ENCODE measurements around the gene SPA17.

Gene SPA17

GRCh38 chr11:124718801-124719200 lies 45.1 kb downstream of the SPA17 start:
- H3K4me2 ChIP-seq (ENCODE audit: low read length, poor library complexity, severe bottlenecking), result no peak overlapping the region
- H4K91ac ChIP-seq (ENCODE audit: low read length), result no peak overlapping the region
- DNase-seq, result no peak
- no peak overlapping the region for H2BK15ac ChIP-seq (ENCODE audit: low read depth, poor library complexity, severe bottlenecking)
- H3K23ac ChIP-seq (ENCODE audit: low read length in 2 of 2), result no peak overlapping the region
- no peak overlapping the region for H2AFZ ChIP-seq (ENCODE audit: low read depth, low read length)
- no peak overlapping the region for H2AK5ac ChIP-seq (ENCODE audit: low read length, severe bottlenecking)
- H2BK12ac ChIP-seq (ENCODE audit: low read length in 2 of 2), result no peak overlapping the region
- no peaks in the 10 kb centered on the region for H3K36me3 ChIP-seq (ENCODE audit: control insufficient read depth in 1 of 2, insufficient read depth in 2 of 2, low read depth in 1 of 2, low read length in 2 of 2)
- no peak overlapping the region for H3K14ac ChIP-seq (ENCODE audit: low read length in 2 of 2)
- 45% methylated on average over 14 of the region's 14 CpGs for WGBS
- H3K4ac ChIP-seq (ENCODE audit: low read depth in 1 of 2, low read length in 2 of 2), result no peak overlapping the region
- no peak overlapping the region for H2BK120ac ChIP-seq (ENCODE audit: low read depth, low read length)
- H3K18ac ChIP-seq (ENCODE audit: low read depth in 1 of 2, low read length in 2 of 2), result no peak overlapping the region
- H2BK5ac ChIP-seq (ENCODE audit: low read depth, low read length, poor library complexity, severe bottlenecking), result no peak overlapping the region
- H3K27me3 ChIP-seq (ENCODE audit: control insufficient read depth in 1 of 2, insufficient read depth in 1 of 2, low read length in 2 of 2), result peaks cover 75 to 99% of the 10 kb centered on the region in 2 experiments
- H3K9me3 ChIP-seq (ENCODE audit: control insufficient read depth, low read length), result no peaks in the 10 kb centered on the region
- no peak overlapping the region for H3K27ac ChIP-seq (ENCODE audit: low read length, poor library complexity, severe bottlenecking)
- no peak overlapping the region for H3K9ac ChIP-seq (ENCODE audit: low read length)
- H4K8ac ChIP-seq (ENCODE audit: low read length), result no peak overlapping the region
- H3K4me1 ChIP-seq (ENCODE audit: control insufficient read depth, insufficient read depth, low read depth, low read length), result peaks cover 10% of the 10 kb centered on the region
- H3K79me1 ChIP-seq (replicated peaks; ENCODE audit: low read length, poor library complexity, severe bottlenecking), result no peaks in the 10 kb centered on the region
- peak overlapping the region in 1 of 2 experiments; percentile 78 for H3K4me3 ChIP-seq (ENCODE audit: insufficient read depth in 1 of 2, low read depth in 1 of 2, low read length in 2 of 2)

GRCh38 chr11:124719534-124719933 lies 45.8 kb downstream of the SPA17 start:
- no peak overlapping the region for H3K4me3 ChIP-seq (ENCODE audit: insufficient read depth in 1 of 2, low read depth in 1 of 2, low read length in 2 of 2)
- WGBS, result 13% methylated on average over 2 of the region's 2 CpGs
- no peak overlapping the region for H2AK5ac ChIP-seq (ENCODE audit: low read length, severe bottlenecking)
- H3K4me2 ChIP-seq (ENCODE audit: low read length, poor library complexity, severe bottlenecking), result no peak overlapping the region
- peaks cover 10% of the 10 kb centered on the region for H3K4me1 ChIP-seq (ENCODE audit: control insufficient read depth, insufficient read depth, low read depth, low read length)
- no peak overlapping the region for H2BK120ac ChIP-seq (ENCODE audit: low read depth, low read length)
- peaks cover 82 to 99% of the 10 kb centered on the region in 2 experiments for H3K27me3 ChIP-seq (ENCODE audit: control insufficient read depth in 1 of 2, insufficient read depth in 1 of 2, low read length in 2 of 2)
- H3K27ac ChIP-seq (ENCODE audit: low read length, poor library complexity, severe bottlenecking), result no peak overlapping the region
- no peak overlapping the region for H3K23ac ChIP-seq (ENCODE audit: low read length in 2 of 2)
- no peak overlapping the region for H3K14ac ChIP-seq (ENCODE audit: low read length in 2 of 2)
- H2BK15ac ChIP-seq (ENCODE audit: low read depth, poor library complexity, severe bottlenecking), result no peak overlapping the region
- H4K8ac ChIP-seq (ENCODE audit: low read length), result no peak overlapping the region
- no peak overlapping the region for H2AFZ ChIP-seq (ENCODE audit: low read depth, low read length)
- no peaks in the 10 kb centered on the region for H3K36me3 ChIP-seq (ENCODE audit: control insufficient read depth in 1 of 2, insufficient read depth in 2 of 2, low read depth in 1 of 2, low read length in 2 of 2)
- H4K91ac ChIP-seq (ENCODE audit: low read length), result no peak overlapping the region
- no peak overlapping the region for H3K9ac ChIP-seq (ENCODE audit: low read length)
- no peaks in the 10 kb centered on the region for H3K9me3 ChIP-seq (ENCODE audit: control insufficient read depth, low read length)
- DNase-seq, result no peak
- H3K79me1 ChIP-seq (replicated peaks; ENCODE audit: low read length, poor library complexity, severe bottlenecking), result no peaks in the 10 kb centered on the region
- H3K4ac ChIP-seq (ENCODE audit: low read depth in 1 of 2, low read length in 2 of 2), result no peak overlapping the region
- H2BK12ac ChIP-seq (ENCODE audit: low read length in 2 of 2), result no peak overlapping the region
- H2BK5ac ChIP-seq (ENCODE audit: low read depth, low read length, poor library complexity, severe bottlenecking), result no peak overlapping the region
- H3K18ac ChIP-seq (ENCODE audit: low read depth in 1 of 2, low read length in 2 of 2), result no peak overlapping the region

GRCh38 chr11:124722176-124722575 lies 48.5 kb downstream of the SPA17 start:
- Histone ChIP-seq H3K23ac (ENCODE audit: low read length in 2 of 2) (no peak overlapping the region), H3K14ac (ENCODE audit: low read length in 2 of 2) (no peak overlapping the region), H3K79me1 (replicated peaks; ENCODE audit: low read length, poor library complexity, severe bottlenecking) (no peaks in the 10 kb centered on the region), H2BK5ac (ENCODE audit: low read depth, low read length, poor library complexity, severe bottlenecking) (no peak overlapping the region), H2AFZ (ENCODE audit: low read depth, low read length) (no peak overlapping the region), H3K9me3 (ENCODE audit: control insufficient read depth, low read length) (no peaks in the 10 kb centered on the region), H3K4me3 (ENCODE audit: insufficient read depth in 1 of 2, low read depth in 1 of 2, low read length in 2 of 2) (no peak overlapping the region), H3K9ac (ENCODE audit: low read length) (no peak overlapping the region), H2BK120ac (ENCODE audit: low read depth, low read length) (no peak overlapping the region), H3K4ac (ENCODE audit: low read depth in 1 of 2, low read length in 2 of 2) (no peak overlapping the region), H3K27me3 (ENCODE audit: control insufficient read depth in 1 of 2, insufficient read depth in 1 of 2, low read length in 2 of 2) (peaks cover 79 to 92% of the 10 kb centered on the region in 2 experiments), H3K4me2 (ENCODE audit: low read length, poor library complexity, severe bottlenecking) (no peak overlapping the region), H3K18ac (ENCODE audit: low read depth in 1 of 2, low read length in 2 of 2) (no peak overlapping the region), H2BK12ac (ENCODE audit: low read length in 2 of 2) (no peak overlapping the region), H3K4me1 (ENCODE audit: control insufficient read depth, insufficient read depth, low read depth, low read length) (peaks cover 19% of the 10 kb centered on the region), H2BK15ac (ENCODE audit: low read depth, poor library complexity, severe bottlenecking) (no peak overlapping the region), H3K36me3 (ENCODE audit: control insufficient read depth in 1 of 2, insufficient read depth in 2 of 2, low read depth in 1 of 2, low read length in 2 of 2) (no peaks in the 10 kb centered on the region), H3K27ac (ENCODE audit: low read length, poor library complexity, severe bottlenecking) (no peak overlapping the region), H2AK5ac (ENCODE audit: low read length, severe bottlenecking) (no peak overlapping the region), H4K91ac (ENCODE audit: low read length) (no peak overlapping the region), H4K8ac (ENCODE audit: low read length) (no peak overlapping the region)
- no peak for DNase-seq
- 55% methylated on average over 6 of the region's 6 CpGs for WGBS

- Histone ChIP-seq H3K4me1 (ENCODE audit: control insufficient read depth, insufficient read depth, low read depth, low read length) (peaks cover 9% of the 10 kb centered on the region), H2AFZ (ENCODE audit: low read depth, low read length) (no peak overlapping the region), H3K9me3 (ENCODE audit: control insufficient read depth, low read length) (no peaks in the 10 kb centered on the region), H3K4me3 (ENCODE audit: insufficient read depth in 1 of 2, low read depth in 1 of 2, low read length in 2 of 2) (no peak overlapping the region), H3K23ac (ENCODE audit: low read length in 2 of 2) (no peak overlapping the region), H3K4ac (ENCODE audit: low read depth in 1 of 2, low read length in 2 of 2) (no peak overlapping the region), H2BK5ac (ENCODE audit: low read depth, low read length, poor library complexity, severe bottlenecking) (no peak overlapping the region), H2BK15ac (ENCODE audit: low read depth, poor library complexity, severe bottlenecking) (no peak overlapping the region), H3K27me3 (ENCODE audit: control insufficient read depth in 1 of 2, insufficient read depth in 1 of 2, low read length in 2 of 2) (peaks cover 65 to 79% of the 10 kb centered on the region in 2 experiments), H3K79me1 (replicated peaks; ENCODE audit: low read length, poor library complexity, severe bottlenecking) (no peaks in the 10 kb centered on the region), H4K91ac (ENCODE audit: low read length) (no peak overlapping the region), H3K36me3 (ENCODE audit: control insufficient read depth in 1 of 2, insufficient read depth in 2 of 2, low read depth in 1 of 2, low read length in 2 of 2) (no peaks in the 10 kb centered on the region), H2BK12ac (ENCODE audit: low read length in 2 of 2) (no peak overlapping the region), H3K14ac (ENCODE audit: low read length in 2 of 2) (no peak overlapping the region), H3K4me2 (ENCODE audit: low read length, poor library complexity, severe bottlenecking) (no peak overlapping the region), H3K27ac (ENCODE audit: low read length, poor library complexity, severe bottlenecking) (no peak overlapping the region), H3K9ac (ENCODE audit: low read length) (no peak overlapping the region), H4K8ac (ENCODE audit: low read length) (no peak overlapping the region), H3K18ac (ENCODE audit: low read depth in 1 of 2, low read length in 2 of 2) (no peak overlapping the region), H2AK5ac (ENCODE audit: low read length, severe bottlenecking) (no peak overlapping the region), H2BK120ac (ENCODE audit: low read depth, low read length) (no peak overlapping the region)
- no peak for DNase-seq
- WGBS, result 31% methylated on average over 12 of the region's 14 CpGs
These were observed 51.4 kb downstream of the SPA17 start for GRCh38 chr11:124724979-124725718.
